Keratinocyte (primary cell): ENCODE results near the gene CREG1.

Experiments
- CTCF ChIP-seq, 3 experiments: IDR thresholded peaks in 1 of 3; conservative IDR thresholded peaks in 1 of 3; optimal IDR thresholded peaks in 1 of 3; 2 replicates in 2 of 3; 3 replicates in 1 of 3; pipeline versions ENCODE3 to v1.5.1; 2011; ENCODE audit warnings: low read length in 3 of 3, mild to moderate bottlenecking in 3 of 3, moderate library complexity in 2 of 3, control low read depth in 1 of 3, inconsistent platforms in 1 of 3; ENCODE audit not compliant: insufficient read depth in 2 of 3; ENCODE audit errors: extremely low read depth in 1 of 3
- EZH2 ChIP-seq: IDR thresholded peaks from one replicate; pipeline ENCODE4 v1.6.1; 2012; ENCODE audit warnings: inconsistent platforms, mild to moderate bottlenecking, low read length, moderate library complexity

DNA sequence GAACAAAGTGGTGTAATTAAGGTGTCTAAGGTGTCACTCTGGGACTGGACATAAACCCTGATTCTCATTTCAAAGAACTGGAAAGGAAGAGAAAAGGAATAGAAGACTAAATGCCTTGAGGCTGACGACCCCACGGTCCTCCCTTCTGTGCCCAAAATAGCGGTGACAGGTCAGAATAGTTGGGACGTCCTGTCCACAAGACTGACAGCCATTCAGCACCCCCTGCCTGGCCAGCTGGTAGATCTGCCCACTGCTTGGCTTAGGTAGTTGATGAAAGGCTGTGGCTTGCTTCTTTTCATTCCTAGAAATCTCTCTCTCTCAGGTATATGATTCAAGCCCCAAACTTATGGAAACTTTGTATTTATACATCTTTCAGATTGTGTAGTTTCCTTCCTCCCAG, 26.4 kb upstream of the CREG1 start:
- TF ChIP-seq CTCF (optimal IDR thresholded peaks at IDR 0.05 in 1 of 3, IDR thresholded peaks at IDR 0.05 in 1 of 3, conservative IDR thresholded peaks at IDR 0.05 in 1 of 3; ENCODE audit: extremely low read depth in 1 of 3, insufficient read depth in 2 of 3, low read length in 3 of 3) (no peak), EZH2 (no peak)
